Ovary (tissue), 9 donors: ENCODE data around the gene HS3ST4. TPM values are rescaled to one million over a fixed set of nuclear protein-coding genes. Genes with fewer than 3 reads are reported as not detected.

ENCODE experiments used
- DNase-seq, 5 donors: peaks; one replicate each; pipeline ENCODE4 v3.0.0-alpha.2; 2019 to 2020
- H3K27ac ChIP-seq, 2 donors: fragments of 200-600 bp; one replicate each; pipeline versions ENCODE4 v1.5.1 to v1.8.0; 2019 to 2022
- H3K27me3 ChIP-seq: fragments of 200-600 bp; one replicate; pipeline ENCODE4 v1.8.0; 2022
- H3K36me3 ChIP-seq: fragments of 200-600 bp; sonication (generic); one replicate; pipeline ENCODE4 v1.5.1; 2019
- H3K4me1 ChIP-seq: one replicate; pipeline ENCODE4 v1.8.1; 2013; ENCODE audit warnings: mild to moderate bottlenecking, moderate library complexity; ENCODE audit not compliant: insufficient read depth
- H3K4me3 ChIP-seq: fragments of 200-600 bp; sonication (generic); one replicate; pipeline ENCODE4 v1.5.1; 2017
- H3K9me3 ChIP-seq, 2 donors: fragments of 200-600 bp in 1 of 2; sonication (generic) in 1 of 2; one replicate each; pipeline versions ENCODE4 v1.5.1 to v1.8.1; 2013 to 2019; ENCODE audit warnings: mild to moderate bottlenecking in 1 of 2, moderate library complexity in 1 of 2
- CTCF ChIP-seq, 3 donors: fragments of 450-650 bp in 2 of 3; fragments of 200-600 bp in 1 of 3; IDR thresholded peaks; one replicate each; pipeline versions ENCODE4 v1.5.1 to v1.8.0; 2016 to 2022; ENCODE audit warnings: antibody characterized with exemption in 3 of 3, mild to moderate bottlenecking in 1 of 3
- EP300 ChIP-seq: sonication (generic); formaldehyde crosslinking; IDR thresholded peaks from one replicate; pipeline ENCODE4 v1.6.1; 2017; ENCODE audit warnings: antibody characterized with exemption
- POLR2A ChIP-seq: fragments of 450-650 bp; IDR thresholded peaks from one replicate; pipeline ENCODE4 v1.6.1; 2017; ENCODE audit warnings: antibody characterized with exemption, mild to moderate bottlenecking, moderate library complexity
- WGBS, 3 donors: extraction: QIAGEN DNeasy Blood & Tissue Kit in 1 of 3; methylation state at CpG; one replicate each; pipeline versions ENCODE4 v1.1.5 to v1.1.7; 2013 to 2017; 5-methylcytosine and 5-hydroxymethylcytosine counted together
- intact Hi-C, 4 donors: fragments of 100-400 bp; cut with DNase I; formaldehyde crosslinking; loops; one replicate each; pipeline versions ENCODE4 v1.11.0 to v1.15.1; 2022 to 2023
- polyA plus RNA-seq, 2 donors: library from polyadenylated mRNA; stranded (reverse); fragments of 200-250 nt in 1 of 2; fragments of 350-450 nt in 1 of 2; fragmentation: Illumina TruSeq in 1 of 2; extraction: RNeasy Lipid Tissue Mini Kit (QIAGEN cat#74804) in 1 of 2; gene quantifications; one replicate each; pipeline ENCODE4 v1.2.3, GENCODE V29; 2013 to 2014
- total RNA-seq, 7 donors: library from RNA; depleted of rRNA in 2 of 7; stranded (reverse); fragments of >200 nt in 2 of 7; fragmentation: NEBNext Ultra II Directional in 3 of 7; extraction: Animal tissue kit (Norgen Biotek cat#: 25700) in 3 of 7; gene quantifications; one replicate each; pipeline versions ENCODE4 v1.1.0 to v1.2.4, GENCODE V29; 2016 to 2023
- donor health status: DM: no; HTN: no; CAD: no; lungs with moderate emphysema.
- donor health status: DM: no; HTN: no; CAD: no.
- donor health status: Bipolar disorder and iron deficiency.
- donor health status: DM: yes; HTN: yes; CAD: no.
- donor health status: DM: no; HTN: no; CAD: no.
- donor health status: DM: yes; HTN: yes; CAD: no.

Gene HS3ST4
- total and polyA plus RNA-seq, 9 donors: 0.10 to 0.34 TPM; not detected in 7

GRCh38 chr16:25817295-25817694 lies 125.5 kb downstream of the HS3ST4 start:
- no peaks in the 10 kb centered on the region for H3K9me3 ChIP-seq
- H3K4me3 ChIP-seq: no peak overlapping the region
- H3K4me1 ChIP-seq: no peaks in the 10 kb centered on the region
- H3K27me3 ChIP-seq: no peaks in the 10 kb centered on the region
- no peak for DNase-seq
- H3K27ac ChIP-seq: no peak overlapping the region
- WGBS, 3 donors: 61 to 75% (median 61%) methylated on average over 6 of the region's 6 CpGs
- TF ChIP-seq POLR2A (no peak), CTCF (IDR thresholded peaks at IDR 0.05) (no peak), EP300 (no peak)
- H3K36me3 ChIP-seq: no peaks in the 10 kb centered on the region
- intact Hi-C loops: no loop called here

- intact Hi-C loops: no loop called here
- no peaks in the 10 kb centered on the region for H3K27me3 ChIP-seq
- no peak overlapping the region for H3K4me3 ChIP-seq
- TF ChIP-seq EP300 (no peak), POLR2A (no peak), CTCF (IDR thresholded peaks at IDR 0.05) (no peak)
- H3K27ac ChIP-seq: no peak overlapping the region
- no peaks in the 10 kb centered on the region for H3K36me3 ChIP-seq
- H3K9me3 ChIP-seq: no peaks in the 10 kb centered on the region
- no peak for DNase-seq
- 80 to 87% (median 80%) methylated on average over 4 of the region's 4 CpGs for WGBS, 3 donors
- H3K4me1 ChIP-seq: no peaks in the 10 kb centered on the region
Observed at GRCh38 chr16:25817876-25818275, 126.1 kb downstream of the HS3ST4 start.

- TF ChIP-seq CTCF (IDR thresholded peaks at IDR 0.05): no peak
- no peak for TF ChIP-seq EP300
- no peak for TF ChIP-seq POLR2A
- Histone ChIP-seq H3K4me1 (no peaks in the 10 kb centered on the region), H3K9me3 (no peaks in the 10 kb centered on the region), H3K4me3 (no peak overlapping the region), H3K36me3 (no peaks in the 10 kb centered on the region), H3K27me3 (no peaks in the 10 kb centered on the region), H3K27ac (no peak overlapping the region)
- DNase-seq: no peak
- 70 to 85% (median 71%) methylated on average over 2 of the region's 2 CpGs for WGBS, 3 donors
- intact Hi-C loops: no loop called here
Observed at GRCh38 chr16:25823891-25824290, 132.1 kb downstream of the HS3ST4 start.

- no peak overlapping the region for H3K4me3 ChIP-seq
- intact Hi-C loops: no loop called here
- H3K9me3 ChIP-seq: no peaks in the 10 kb centered on the region
- no peaks in the 10 kb centered on the region for H3K36me3 ChIP-seq
- WGBS, 3 donors: 61 to 76% (median 68%) methylated on average over 2 of the region's 2 CpGs
- no peak for DNase-seq
- H3K27ac ChIP-seq: no peak overlapping the region
- TF ChIP-seq POLR2A (no peak), CTCF (IDR thresholded peaks at IDR 0.05) (no peak), EP300 (no peak)
- no peaks in the 10 kb centered on the region for H3K4me1 ChIP-seq
- H3K27me3 ChIP-seq: no peaks in the 10 kb centered on the region
Observed at GRCh38 chr16:25827709-25828108, 135.9 kb downstream of the HS3ST4 start.

GRCh38 chr16:25828510-25828909 lies 136.8 kb downstream of the HS3ST4 start:
- Histone ChIP-seq H3K4me1 (no peaks in the 10 kb centered on the region), H3K9me3 (no peaks in the 10 kb centered on the region), H3K27me3 (no peaks in the 10 kb centered on the region), H3K36me3 (no peaks in the 10 kb centered on the region), H3K27ac (no peak overlapping the region), H3K4me3 (no peak overlapping the region)
- no peak for TF ChIP-seq POLR2A
- no peak for TF ChIP-seq CTCF (IDR thresholded peaks at IDR 0.05)
- TF ChIP-seq EP300: no peak
- intact Hi-C loops: no loop called here
- 88 to 94% (median 88%) methylated on average over 3 of the region's 3 CpGs for WGBS, 3 donors
- no peak for DNase-seq
